22Rv1 (cell line): Measurements from ENCODE around the gene ACSF2.

ENCODE experiments used
- ZFX ChIP-seq: fragments of 450-650 bp; IDR thresholded peaks from 2 replicates; pipeline ENCODE4 v1.6.1; 2017; ENCODE audit warnings: antibody characterized with exemption, borderline replicate concordance
- TF ChIP-seq, protein P1 (sequence below): fragments of 450-650 bp; IDR thresholded peaks from 2 replicates; pipeline ENCODE4 v1.5.1; 2017; ENCODE audit warnings: mild to moderate bottlenecking

DNA sequence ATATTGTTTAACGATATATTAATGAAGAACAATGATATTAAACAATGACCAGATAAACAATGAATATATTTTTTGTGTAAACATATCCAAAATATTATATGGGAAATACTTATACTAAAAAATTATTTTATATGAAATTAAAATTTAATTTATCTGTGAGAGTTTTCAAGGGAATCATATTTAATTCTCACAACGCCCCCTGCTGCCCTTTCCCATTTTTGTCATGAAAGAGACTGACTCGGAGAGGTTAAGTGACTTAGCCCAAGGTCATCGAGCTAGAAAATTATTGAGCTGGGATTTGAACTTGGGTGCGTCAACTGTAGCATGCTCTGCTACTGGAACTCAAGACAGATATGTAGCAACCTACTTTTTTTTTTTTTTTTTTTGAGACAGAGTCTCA is 75.0 kb downstream of the ACSF2 start:
- TF ChIP-seq, protein P1, sequence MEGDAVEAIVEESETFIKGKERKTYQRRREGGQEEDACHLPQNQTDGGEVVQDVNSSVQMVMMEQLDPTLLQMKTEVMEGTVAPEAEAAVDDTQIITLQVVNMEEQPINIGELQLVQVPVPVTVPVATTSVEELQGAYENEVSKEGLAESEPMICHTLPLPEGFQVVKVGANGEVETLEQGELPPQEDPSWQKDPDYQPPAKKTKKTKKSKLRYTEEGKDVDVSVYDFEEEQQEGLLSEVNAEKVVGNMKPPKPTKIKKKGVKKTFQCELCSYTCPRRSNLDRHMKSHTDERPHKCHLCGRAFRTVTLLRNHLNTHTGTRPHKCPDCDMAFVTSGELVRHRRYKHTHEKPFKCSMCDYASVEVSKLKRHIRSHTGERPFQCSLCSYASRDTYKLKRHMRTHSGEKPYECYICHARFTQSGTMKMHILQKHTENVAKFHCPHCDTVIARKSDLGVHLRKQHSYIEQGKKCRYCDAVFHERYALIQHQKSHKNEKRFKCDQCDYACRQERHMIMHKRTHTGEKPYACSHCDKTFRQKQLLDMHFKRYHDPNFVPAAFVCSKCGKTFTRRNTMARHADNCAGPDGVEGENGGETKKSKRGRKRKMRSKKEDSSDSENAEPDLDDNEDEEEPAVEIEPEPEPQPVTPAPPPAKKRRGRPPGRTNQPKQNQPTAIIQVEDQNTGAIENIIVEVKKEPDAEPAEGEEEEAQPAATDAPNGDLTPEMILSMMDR: peak; percentile 67
- TF ChIP-seq ZFX: no peak
